ENCODE results near the gene DAO. TPM values are rescaled to one million over a fixed set of nuclear protein-coding genes. Genes with fewer than 3 reads are reported as not detected.
"Not testable (repeated sequence)": the region's sequence is repeated elsewhere in the genome, so short reads cannot be mapped to it uniquely, and the experiment has no call there.

The DAO gene
- total and polyA plus RNA-seq, 2 of the 4 experiments (the other 2 are of a cell fraction): not detected

DNA sequence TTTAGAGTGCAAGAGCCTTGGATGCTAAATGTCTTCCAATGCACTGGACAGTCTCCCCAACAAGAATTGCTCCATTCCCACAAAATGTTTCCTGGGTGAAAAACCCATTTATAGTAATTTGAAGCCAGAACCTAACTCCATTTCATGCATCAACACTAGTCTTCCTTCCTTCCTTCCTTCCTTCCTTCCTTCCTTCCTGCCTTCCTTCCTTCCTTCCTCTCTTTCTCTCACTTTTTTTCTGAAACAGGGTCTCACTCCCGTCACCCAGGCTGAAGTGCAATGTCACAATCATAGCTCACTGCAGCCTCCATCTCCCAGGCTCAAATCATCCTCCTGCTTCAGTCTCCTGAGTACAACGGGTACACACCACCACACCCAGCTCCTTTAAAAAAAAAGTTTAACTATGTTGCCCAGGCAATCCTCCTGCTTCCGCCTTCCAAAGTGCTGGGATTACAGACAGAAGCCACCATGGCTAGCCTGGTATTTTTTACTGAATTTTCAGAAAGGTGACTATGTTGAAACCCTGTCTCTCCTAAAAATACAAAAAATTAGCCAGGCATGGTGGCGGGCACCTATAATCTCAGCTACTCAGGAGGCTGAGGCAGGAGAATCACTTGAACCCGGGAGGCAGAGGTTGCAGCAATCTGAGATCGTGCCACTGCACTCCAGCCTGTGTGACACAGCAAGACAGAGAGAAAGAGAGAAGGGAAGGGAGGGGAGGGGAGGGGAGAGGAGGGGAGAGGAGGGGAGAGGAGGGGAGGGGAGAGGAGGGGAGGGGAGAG is 20.6 kb upstream of the DAO start:
- H2BK5ac ChIP-seq (ENCODE audit: low read depth, low read length, poor library complexity, severe bottlenecking); H4K5ac ChIP-seq (ENCODE audit: low read depth, low read length); H2BK20ac ChIP-seq (ENCODE audit: low read depth, low read length); BruUV-seq (replicated peaks); H3K9me3 ChIP-seq (ENCODE audit: control insufficient read depth, insufficient read depth, low read length); H3K27ac ChIP-seq (ENCODE audit: insufficient read depth, low read length); H2AK9ac ChIP-seq (replicated peaks; ENCODE audit: low read depth, low read length, poor library complexity); H4K91ac ChIP-seq (ENCODE audit: insufficient read depth, low read depth, low read length); H3K36me3 ChIP-seq (ENCODE audit: control insufficient read depth, insufficient read depth, low read length); H3K14ac ChIP-seq (replicated peaks; ENCODE audit: low read depth, low read length); H3K27me3 ChIP-seq (ENCODE audit: control insufficient read depth, insufficient read depth, low read length); H3K9me1 ChIP-seq (ENCODE audit: insufficient read depth, low read length); DNase-seq; H3K56ac ChIP-seq (ENCODE audit: extremely low read depth, insufficient read depth, low read length); H3K9ac ChIP-seq (ENCODE audit: low read depth, low read length); ATAC-seq (ENCODE audit: low read depth); dilution Hi-C loops (cut with HindIII; ENCODE audit: low sequenced_read_pairs, unreplicated experiment); H3K4me3 ChIP-seq (ENCODE audit: insufficient read depth, low read depth, low read length); H3K18ac ChIP-seq (ENCODE audit: low read depth, low read length): not testable (repeated sequence)
- intact Hi-C loops (cut with micrococcal nuclease): loop anchor here (2.0 to 10.0 kb wide), 2 partner anchors 91 to 235 kb away; partner anchors contain the start of genes ALKBH2 and UNG
- Histone ChIP-seq H3K79me1 (ENCODE audit: low read depth in 1 of 2, low read length in 2 of 2) (peaks cover 9 to 19% of the 10 kb centered on the region in 2 experiments; a peak in 3 of 4 replicates), H3K23ac (ENCODE audit: low read depth, low read length) (peak overlapping the region; percentile 16; the same call in 1 of the 2 replicates), H2AK5ac (ENCODE audit: low read depth, low read length) (peak overlapping the region; percentile 70; the same call in 1 of the 2 replicates), H3K4me1 (ENCODE audit: control insufficient read depth, insufficient read depth, low read length) (peaks cover 15% of the 10 kb centered on the region), H2AFZ (replicated peaks; ENCODE audit: low read length, poor library complexity) (peak overlapping the region; percentile 79), H3K4me2 (ENCODE audit: low read depth, low read length) (peak overlapping the region; percentile 41; the same call in 1 of the 2 replicates), H4K20me1 (ENCODE audit: insufficient read depth, low read length) (peaks cover 24% of the 10 kb centered on the region), H2BK120ac (ENCODE audit: low read depth, low read length) (peak overlapping the region; percentile 53; the same call in 1 of the 2 replicates), H3K4ac (ENCODE audit: low read depth, low read length) (peak overlapping the region; percentile 78; the same call in 1 of the 2 replicates), H2BK15ac (ENCODE audit: low read depth, low read length) (0 out of 3 replicates have a peak overlapping the region, but pooled peaks have one; percentile 34), H4K8ac (ENCODE audit: low read depth in 2 of 2, low read length in 2 of 2) (peak overlapping the region; percentile 65 to 76; a peak in 2 of 4 replicates)
- WGBS, 2 experiments (ENCODE audit: extremely low coverage in 2 of 2, insufficient read length in 1 of 2): 80% methylated on average over 2 of the region's 6 CpGs; no CpG with 5 or more reads in 1 of the 2 experiments
- ChIA-PET POLR2A (ENCODE audit: unreplicated experiment) (interaction anchor here (0.6 kb wide), 1 partner anchor 144 kb away, joined by 3 read pairs; no protein-coding TSS in a partner anchor), CTCF (interaction anchor here (1.3 kb wide), 1 partner anchor 55 kb away, joined by 3 read pairs; no protein-coding TSS in a partner anchor)
- in situ Hi-C loops (cut with MboI; ENCODE audit: low sequenced_read_pairs): loop anchor here (10.0 kb wide), 1 partner anchor 135 kb away; no protein-coding TSS in a partner anchor

Data from IMR-90 (cell line).